Gastroesophageal sphincter (tissue), 3 donors: Measurements from ENCODE around the gene CTNNA2.

Experiments used
- CTCF ChIP-seq, 4 experiments: fragments of 200-600 bp in 2 of 4; fragments of 450-650 bp in 2 of 4; sonication (generic) in 1 of 4; IDR thresholded peaks; one replicate each; pipeline ENCODE4 v1.5.1; 2017 to 2019; ENCODE audit warnings: antibody characterized with exemption in 4 of 4, mild to moderate bottlenecking in 2 of 4, moderate library complexity in 2 of 4
- EP300 ChIP-seq: sonication (generic); formaldehyde crosslinking; IDR thresholded peaks from one replicate; pipeline ENCODE4 v1.6.1; 2017; ENCODE audit warnings: antibody characterized with exemption, mild to moderate bottlenecking
- POLR2A ChIP-seq, 2 donors: fragments of 450-650 bp; IDR thresholded peaks; one replicate each; pipeline ENCODE4 v1.6.1; 2017; ENCODE audit warnings: antibody characterized with exemption in 2 of 2, mild to moderate bottlenecking in 2 of 2, moderate library complexity in 1 of 2
- POLR2AphosphoS5 ChIP-seq: sonication (generic); formaldehyde crosslinking; IDR thresholded peaks from one replicate; pipeline ENCODE4 v1.6.1; 2017; ENCODE audit warnings: antibody characterized with exemption

DNA sequence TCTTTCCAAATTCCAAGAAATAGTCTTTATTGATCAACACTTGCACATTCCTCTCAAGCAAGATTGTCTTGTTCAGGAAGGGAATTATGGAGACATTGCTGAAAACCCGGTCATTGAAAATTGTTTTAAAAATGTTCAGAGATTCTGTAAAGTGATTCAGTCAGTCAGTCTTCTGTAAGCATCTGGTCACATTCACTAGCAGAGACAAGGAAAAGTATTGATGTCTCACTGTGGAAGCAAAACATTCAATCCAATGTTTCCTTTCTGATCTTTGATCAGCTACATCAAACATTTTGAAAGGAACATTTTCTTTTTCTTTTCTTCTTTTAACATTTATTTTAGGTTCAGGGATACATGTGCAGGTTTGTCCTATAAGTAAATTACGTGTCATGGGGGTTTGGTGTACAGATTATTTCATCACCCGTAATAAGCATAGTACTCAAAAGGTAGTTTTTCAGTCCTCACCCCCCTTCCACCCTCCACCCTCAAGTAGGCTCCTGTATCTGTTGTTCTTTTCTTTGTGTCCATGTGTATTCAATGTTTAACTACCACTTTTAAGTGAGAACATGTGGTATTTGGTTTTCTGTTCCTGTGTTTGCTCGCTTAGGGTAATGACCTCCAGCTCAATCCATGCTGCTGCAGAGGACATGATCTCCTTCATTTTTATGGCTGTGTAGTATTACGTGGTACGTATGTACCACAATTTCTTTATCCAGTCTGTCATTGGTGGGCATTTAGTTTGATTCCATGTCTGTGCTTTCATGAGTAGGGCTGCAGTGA, 61.2 kb downstream of the CTNNA2 start:
- TF ChIP-seq CTCF (IDR thresholded peaks at IDR 0.05) (no peak), POLR2A (IDR thresholded peaks at IDR 0.05) (no peak), POLR2AphosphoS5 (no peak), EP300 (no peak)
